HG02981 (cell line): Measurements from ENCODE around the gene MUC5AC.
"Not testable (repeated sequence)": the region's sequence is repeated elsewhere in the genome, so short reads cannot be mapped to it uniquely, and the experiment has no call there.

ENCODE experiments used
- ATAC-seq: cut with Tn5 transposase; IDR thresholded peaks from one replicate; pipeline ENCODE4 v1.9.1; 2021; ENCODE audit warnings: mild to moderate bottlenecking, moderate library complexity; ENCODE audit not compliant: unreplicated experiment

MUC5AC gene

GRCh38 chr11:1232883-1233321 is 75.1 kb downstream of the MUC5AC start:
- no peak for ATAC-seq

GRCh38 chr11:1233351-1234053 is 75.7 kb downstream of the MUC5AC start:
- ATAC-seq: no peak

- ATAC-seq: no peak
Measured at GRCh38 chr11:1234054-1234720, 76.4 kb downstream of the MUC5AC start.

- no peak for ATAC-seq
Measured at GRCh38 chr11:1234771-1235305, 77.1 kb downstream of the MUC5AC start.

GRCh38 chr11:1235306-1235900 is 77.7 kb downstream of the MUC5AC start:
- ATAC-seq: no peak

- no peak for ATAC-seq
Measured at GRCh38 chr11:1235901-1236315, 78.2 kb downstream of the MUC5AC start.

GRCh38 chr11:1236316-1237127 is 78.8 kb downstream of the MUC5AC start:
- ATAC-seq: no peak

- ATAC-seq: no peak
Measured at GRCh38 chr11:1237128-1237580, 79.4 kb downstream of the MUC5AC start.

GRCh38 chr11:1237851-1238250 is 80.1 kb downstream of the MUC5AC start:
- no peak for ATAC-seq

- no peak for ATAC-seq
Measured at GRCh38 chr11:1238767-1239595, 81.2 kb downstream of the MUC5AC start.

GRCh38 chr11:1239596-1240205 is 81.9 kb downstream of the MUC5AC start:
- no peak for ATAC-seq

- no peak for ATAC-seq
Measured at GRCh38 chr11:1240771-1241170, 83.0 kb downstream of the MUC5AC start.

- no peak for ATAC-seq
Measured at GRCh38 chr11:1241706-1242105, 84.0 kb downstream of the MUC5AC start.

GRCh38 chr11:1242289-1242688 is 84.5 kb downstream of the MUC5AC start:
- no peak for ATAC-seq

- not testable (repeated sequence) for ATAC-seq
Measured at GRCh38 chr11:1242751-1243150, 85.0 kb downstream of the MUC5AC start.

- not testable (repeated sequence) for ATAC-seq
Measured at GRCh38 chr11:1243521-1243920, 85.8 kb downstream of the MUC5AC start.

- not testable (repeated sequence) for ATAC-seq
Measured at GRCh38 chr11:1244557-1244956, 86.8 kb downstream of the MUC5AC start.

GRCh38 chr11:1245717-1246116 is 88.0 kb downstream of the MUC5AC start:
- ATAC-seq: not testable (repeated sequence)

GRCh38 chr11:1246301-1246700 is 88.5 kb downstream of the MUC5AC start:
- not testable (repeated sequence) for ATAC-seq
